HepG2 (cell line): ENCODE results near the gene HINT2. TPM values are rescaled to one million over a fixed set of nuclear protein-coding genes. Genes with fewer than 3 reads are reported as not detected.

Experiments used
- DPF2 ChIP-seq: sonication (generic); formaldehyde crosslinking; IDR thresholded peaks from 2 replicates; pipeline ENCODE4 v1.4.0; 2020; ENCODE audit warnings: mild to moderate bottlenecking, low read depth, missing genetic modification reagents, borderline replicate concordance
- HMG20A ChIP-seq: IDR thresholded peaks from 2 replicates; pipeline ENCODE4 v1.6.1; 2016; ENCODE audit warnings: borderline replicate concordance
- HNF4A ChIP-seq: sonication (generic); formaldehyde crosslinking; IDR thresholded peaks from 2 replicates; pipeline ENCODE4 v1.4.0; 2020; ENCODE audit warnings: missing genetic modification reagents
- NCOA5 ChIP-seq: sonication (generic); formaldehyde crosslinking; IDR thresholded peaks from 2 replicates; pipeline ENCODE4 v1.4.0; 2020; ENCODE audit warnings: missing genetic modification reagents
- NR2C2 ChIP-seq: sonication (generic); formaldehyde crosslinking; IDR thresholded peaks from 2 replicates; pipeline ENCODE4 v1.4.0; 2020; ENCODE audit warnings: missing genetic modification reagents, mild to moderate bottlenecking, moderate library complexity, borderline replicate concordance
- RAD21 ChIP-seq: fragments of 450-650 bp; formaldehyde crosslinking; IDR thresholded peaks from 2 replicates; pipeline ENCODE4 v1.5.0; 2020; ENCODE audit warnings: mild to moderate bottlenecking
- RCOR2 ChIP-seq: IDR thresholded peaks from 2 replicates; pipeline ENCODE4 v1.6.1; 2016; ENCODE audit warnings: missing biosample characterization, missing genetic modification reagents
- SRSF9 ChIP-seq: fragments of 200-400 bp; formaldehyde crosslinking; IDR thresholded peaks from 2 replicates; pipeline ENCODE4 v1.6.1; 2018; ENCODE audit warnings: borderline replicate concordance, mild to moderate bottlenecking, low read depth, low read length; ENCODE audit not compliant: insufficient read depth, poor library complexity, severe bottlenecking
- STAT5B ChIP-seq: sonication (generic); formaldehyde crosslinking; IDR thresholded peaks from 2 replicates; pipeline ENCODE4 v1.4.0; 2020; ENCODE audit warnings: missing genetic modification reagents
- STAT6 ChIP-seq: sonication (generic); formaldehyde crosslinking; IDR thresholded peaks from 2 replicates; pipeline ENCODE4 v1.4.0; 2020; ENCODE audit warnings: missing genetic modification reagents, mild to moderate bottlenecking, borderline replicate concordance
- TCF12 ChIP-seq, 2 experiments: fragments of 450-650 bp in 1 of 2; sonication (generic) in 1 of 2; formaldehyde crosslinking in 1 of 2; IDR thresholded peaks; 2 replicates each; pipeline versions ENCODE4 v1.6.1 to v1.8.0; 2017 to 2022; ENCODE audit warnings: antibody characterized with exemption in 1 of 2, mild to moderate bottlenecking in 1 of 2, missing genetic modification reagents in 1 of 2, moderate library complexity in 1 of 2
- ZBTB38 ChIP-seq: sonication (generic); formaldehyde crosslinking; IDR thresholded peaks from 2 replicates; pipeline ENCODE4 v1.5.1; 2020; ENCODE audit warnings: mild to moderate bottlenecking, missing genetic modification reagents
- ZBTB8A ChIP-seq: sonication (generic); formaldehyde crosslinking; IDR thresholded peaks from 2 replicates; pipeline ENCODE4 v1.4.0; 2020; ENCODE audit warnings: mild to moderate bottlenecking, low read depth, missing genetic modification reagents, borderline replicate concordance
- ZNF251 ChIP-seq: sonication (generic); formaldehyde crosslinking; IDR thresholded peaks from 2 replicates; pipeline ENCODE4 v1.9.0; 2021; ENCODE audit warnings: mild to moderate bottlenecking, missing genetic modification reagents
- ZNF598 ChIP-seq: sonication (generic); formaldehyde crosslinking; IDR thresholded peaks from 2 replicates; pipeline ENCODE4 v1.5.1; 2020; ENCODE audit warnings: mild to moderate bottlenecking, missing genetic modification reagents, borderline replicate concordance
- ZNF619 ChIP-seq: sonication (generic); formaldehyde crosslinking; IDR thresholded peaks from 2 replicates; pipeline ENCODE4 v1.4.0; 2020; ENCODE audit warnings: mild to moderate bottlenecking, missing genetic modification reagents
- ZNF772 ChIP-seq: sonication (generic); formaldehyde crosslinking; IDR thresholded peaks from 2 replicates; pipeline ENCODE4 v1.5.0; 2020; ENCODE audit warnings: mild to moderate bottlenecking, missing genetic modification reagents
- ZNF83 ChIP-seq: sonication (generic); formaldehyde crosslinking; IDR thresholded peaks from 2 replicates; pipeline ENCODE4 v1.4.0; 2020; ENCODE audit warnings: missing genetic modification reagents, mild to moderate bottlenecking, borderline replicate concordance
- polyA plus RNA-seq, 8 experiments: library from polyadenylated mRNA; depleted of rRNA in 3 of 8; stranded (reverse) in 7 of 8; unstranded in 1 of 8; fragments of >200 nt; fragmentation: Illumina TruSeq in 4 of 8; extraction: Trizol in 4 of 8; gene quantifications; 2 replicates each; pipeline versions ENCODE4 v1.2.1 to v1.2.3, GENCODE V29; 2011 to 2016; ENCODE audit warnings: low read depth in 4 of 8, missing spikeins in 1 of 8, mixed read lengths in 1 of 8; ENCODE audit not compliant: insufficient read depth in 1 of 8
- total RNA-seq, 5 experiments: library from RNA; depleted of rRNA; stranded (reverse); fragments of >200 nt; fragmentation: Illumina TruSeq; extraction: Trizol; gene quantifications; 2 replicates each; pipeline ENCODE4 v1.2.3, GENCODE V29; 2016; ENCODE audit warnings: low read depth in 1 of 5
- TF ChIP-seq, protein P1 (sequence below): sonication (generic); formaldehyde crosslinking; IDR thresholded peaks from 2 replicates; pipeline ENCODE4 v1.8.1; 2023; ENCODE audit warnings: missing genetic modification reagents, inconsistent platforms, borderline replicate concordance
- TF ChIP-seq, protein P2 (sequence below): sonication (generic); formaldehyde crosslinking; IDR thresholded peaks from 2 replicates; pipeline ENCODE4 v1.8.1; 2022; ENCODE audit warnings: low read depth, mild to moderate bottlenecking, missing genetic modification reagents
- TF ChIP-seq, protein P3 (sequence below): sonication (generic); formaldehyde crosslinking; conservative IDR thresholded peaks from 2 replicates; pipeline ENCODE4 v1.4.0; 2020; ENCODE audit warnings: missing genetic modification reagents

Gene HINT2
- total and polyA plus RNA-seq, 2 of the 13 experiments (the other 11 are each of a cell fraction or from before 2014, with no cell fraction given): 37.9 to 56.2 TPM

- TF ChIP-seq NR2C2 (CRISPR knock-in tag) (peak; percentile 95), ZBTB38 (peak; percentile 26; the same call in 1 of the 2 replicates), ZBTB8A (no peak), ZNF619 (CRISPR knock-in tag) (no peak), STAT6 (no peak), TCF12 (IDR thresholded peaks at IDR 0.05) (no peak), TCF12 (CRISPR knock-in tag; IDR thresholded peaks at IDR 0.05) (no peak), ZNF83 (CRISPR knock-in tag) (no peak), DPF2 (CRISPR knock-in tag) (no peak), HMG20A (CRISPR knock-in tag) (0 out of 2 replicates have a peak, but pooled peaks have one; percentile 17), ZNF772 (CRISPR knock-in tag) (peak; percentile 11; the same call in 1 of the 2 replicates), ZNF598 (CRISPR knock-in tag) (no peak; the same call in 1 of the 2 replicates), SRSF9 (no peak), ZNF251 (CRISPR knock-in tag) (no peak), HNF4A (CRISPR knock-in tag) (peak; percentile 88), STAT5B (CRISPR knock-in tag) (no peak), RCOR2 (CRISPR knock-in tag) (no peak), RAD21 (CRISPR knock-in tag) (no peak), NCOA5 (CRISPR knock-in tag) (no peak)
- TF ChIP-seq, protein P1, sequence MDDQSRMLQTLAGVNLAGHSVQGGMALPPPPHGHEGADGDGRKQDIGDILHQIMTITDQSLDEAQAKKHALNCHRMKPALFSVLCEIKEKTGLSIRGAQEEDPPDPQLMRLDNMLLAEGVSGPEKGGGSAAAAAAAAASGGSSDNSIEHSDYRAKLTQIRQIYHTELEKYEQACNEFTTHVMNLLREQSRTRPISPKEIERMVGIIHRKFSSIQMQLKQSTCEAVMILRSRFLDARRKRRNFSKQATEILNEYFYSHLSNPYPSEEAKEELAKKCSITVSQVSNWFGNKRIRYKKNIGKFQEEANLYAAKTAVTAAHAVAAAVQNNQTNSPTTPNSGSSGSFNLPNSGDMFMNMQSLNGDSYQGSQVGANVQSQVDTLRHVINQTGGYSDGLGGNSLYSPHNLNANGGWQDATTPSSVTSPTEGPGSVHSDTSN (CRISPR knock-in tag): no peak
- TF ChIP-seq, protein P2, sequence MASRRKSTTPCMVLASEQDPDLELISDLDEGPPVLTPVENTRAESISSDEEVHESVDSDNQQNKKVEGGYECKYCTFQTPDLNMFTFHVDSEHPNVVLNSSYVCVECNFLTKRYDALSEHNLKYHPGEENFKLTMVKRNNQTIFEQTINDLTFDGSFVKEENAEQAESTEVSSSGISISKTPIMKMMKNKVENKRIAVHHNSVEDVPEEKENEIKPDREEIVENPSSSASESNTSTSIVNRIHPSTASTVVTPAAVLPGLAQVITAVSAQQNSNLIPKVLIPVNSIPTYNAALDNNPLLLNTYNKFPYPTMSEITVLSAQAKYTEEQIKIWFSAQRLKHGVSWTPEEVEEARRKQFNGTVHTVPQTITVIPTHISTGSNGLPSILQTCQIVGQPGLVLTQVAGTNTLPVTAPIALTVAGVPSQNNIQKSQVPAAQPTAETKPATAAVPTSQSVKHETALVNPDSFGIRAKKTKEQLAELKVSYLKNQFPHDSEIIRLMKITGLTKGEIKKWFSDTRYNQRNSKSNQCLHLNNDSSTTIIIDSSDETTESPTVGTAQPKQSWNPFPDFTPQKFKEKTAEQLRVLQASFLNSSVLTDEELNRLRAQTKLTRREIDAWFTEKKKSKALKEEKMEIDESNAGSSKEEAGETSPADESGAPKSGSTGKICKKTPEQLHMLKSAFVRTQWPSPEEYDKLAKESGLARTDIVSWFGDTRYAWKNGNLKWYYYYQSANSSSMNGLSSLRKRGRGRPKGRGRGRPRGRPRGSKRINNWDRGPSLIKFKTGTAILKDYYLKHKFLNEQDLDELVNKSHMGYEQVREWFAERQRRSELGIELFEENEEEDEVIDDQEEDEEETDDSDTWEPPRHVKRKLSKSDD (CRISPR knock-in tag): no peak
- TF ChIP-seq, protein P3, sequence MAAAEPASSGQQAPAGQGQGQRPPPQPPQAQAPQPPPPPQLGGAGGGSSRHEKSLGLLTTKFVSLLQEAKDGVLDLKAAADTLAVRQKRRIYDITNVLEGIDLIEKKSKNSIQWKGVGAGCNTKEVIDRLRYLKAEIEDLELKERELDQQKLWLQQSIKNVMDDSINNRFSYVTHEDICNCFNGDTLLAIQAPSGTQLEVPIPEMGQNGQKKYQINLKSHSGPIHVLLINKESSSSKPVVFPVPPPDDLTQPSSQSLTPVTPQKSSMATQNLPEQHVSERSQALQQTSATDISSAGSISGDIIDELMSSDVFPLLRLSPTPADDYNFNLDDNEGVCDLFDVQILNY: no peak; the same call in 1 of the 2 replicates
These were observed 569 bp downstream of the HINT2 start (continued) for GRCh38 chr9:35814106-35814840.
